ENCODE results near the gene PSMA1.

DNA sequence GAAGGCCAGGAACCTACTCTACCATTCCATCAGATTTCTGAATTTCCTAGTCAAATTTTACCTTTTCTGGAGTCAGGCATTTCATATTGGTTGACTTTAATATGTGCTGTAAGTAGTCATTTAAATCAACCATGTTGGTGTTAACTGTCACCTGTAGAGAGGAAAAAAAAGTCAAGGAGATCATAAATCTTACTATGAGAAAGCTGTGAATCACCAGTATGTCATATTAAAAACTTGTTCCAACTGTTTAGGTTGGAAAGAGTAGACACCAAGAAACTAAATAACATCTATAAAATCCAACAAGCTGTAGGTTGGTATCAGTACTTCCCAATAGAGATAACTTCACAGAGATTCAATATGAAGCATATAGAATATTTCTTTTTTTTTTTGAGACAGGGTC is 60.0 kb downstream of the PSMA1 start:
- no peak for TF ChIP-seq CTCF (conservative IDR thresholded peaks at IDR 0.05)
- TF ChIP-seq ZFX (IDR thresholded peaks at IDR 0.05) = no peak

All from C4-2B (cell line).